ENCODE measurements around the gene PHF14.
"Not testable (repeated sequence)": the region's sequence is repeated elsewhere in the genome, so short reads cannot be mapped to it uniquely, and the experiment has no call there.

The PHF14 gene

DNA sequence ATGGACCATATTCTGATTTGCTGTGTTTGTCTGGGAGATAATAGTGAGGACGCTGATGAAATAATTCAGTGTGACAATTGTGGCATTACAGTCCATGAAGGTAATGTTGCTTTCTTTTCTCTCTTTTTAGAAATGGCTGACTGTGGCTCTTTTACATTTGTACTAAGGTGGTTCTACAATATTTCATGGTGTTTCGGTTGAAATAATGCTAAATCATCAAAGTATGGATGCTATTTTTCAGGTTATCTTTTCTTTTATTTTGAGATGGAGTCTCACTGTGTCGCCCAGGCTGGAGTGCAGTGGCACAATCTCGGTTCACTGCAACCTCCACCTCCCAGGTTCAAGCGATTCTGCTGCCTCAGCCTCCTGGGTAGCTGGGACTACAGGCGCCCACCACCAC lies 17.1 kb downstream of the PHF14 start:
- DNase-seq = not testable (repeated sequence)

DNA sequence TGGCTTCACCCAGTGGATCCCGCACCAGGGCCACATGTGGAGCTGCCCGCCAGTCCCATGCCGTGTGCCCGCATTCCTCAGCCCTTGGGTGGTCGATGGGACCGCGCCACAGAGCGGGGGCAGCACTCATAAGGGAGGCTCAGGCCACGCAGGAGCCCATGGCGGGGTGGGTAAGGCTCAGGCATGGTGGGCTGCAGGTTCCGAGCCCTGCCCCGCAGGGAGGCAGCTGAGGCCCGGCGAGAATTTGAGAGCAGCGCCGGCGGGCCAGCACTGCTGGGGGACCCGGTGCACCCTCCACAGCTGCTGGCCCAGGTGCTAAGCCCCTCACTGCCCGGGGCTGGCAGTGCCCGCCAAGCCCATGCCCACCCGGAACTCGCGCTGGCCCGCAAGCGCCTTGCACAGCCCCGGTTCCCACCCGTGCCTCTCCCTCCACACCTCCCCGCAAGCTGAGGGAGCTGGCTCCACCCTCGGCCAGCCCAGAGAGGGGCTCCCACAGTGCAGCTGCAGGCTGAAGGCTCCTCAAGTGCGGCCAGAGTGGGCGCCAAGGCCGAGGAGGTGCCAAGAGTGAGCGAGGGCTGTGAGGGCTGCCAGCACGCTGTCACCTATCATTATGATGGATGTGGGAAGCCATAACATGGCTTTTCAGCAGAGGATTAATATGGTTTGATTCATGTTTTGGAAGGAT lies 22.0 kb downstream of the PHF14 start:
- DNase-seq = not testable (repeated sequence)

GRCh38 chr7:10998996-10999757 lies 25.5 kb downstream of the PHF14 start:
- no peak for DNase-seq

DNA sequence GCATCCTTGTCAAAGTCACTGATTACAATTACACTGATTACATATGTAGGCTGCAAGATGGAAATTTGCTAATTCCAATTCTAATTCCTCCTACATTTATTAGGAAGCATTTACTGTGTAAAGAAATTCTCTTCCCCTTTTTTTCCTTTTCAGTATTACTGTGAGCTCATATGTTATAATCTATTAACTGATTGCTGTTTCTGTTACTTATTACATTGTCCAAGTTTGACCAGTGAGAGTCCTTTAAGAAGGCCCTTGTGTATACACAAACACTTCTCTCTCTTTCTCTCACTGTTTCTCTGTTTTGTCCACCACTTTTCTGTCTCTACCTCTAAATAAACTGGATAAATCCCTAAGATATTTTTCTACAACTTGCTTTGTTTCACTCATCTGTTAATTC lies 31.5 kb downstream of the PHF14 start:
- no peak for DNase-seq

- DNase-seq = no peak
Observed at GRCh38 chr7:11006291-11006690, 32.6 kb downstream of the PHF14 start.

DNA sequence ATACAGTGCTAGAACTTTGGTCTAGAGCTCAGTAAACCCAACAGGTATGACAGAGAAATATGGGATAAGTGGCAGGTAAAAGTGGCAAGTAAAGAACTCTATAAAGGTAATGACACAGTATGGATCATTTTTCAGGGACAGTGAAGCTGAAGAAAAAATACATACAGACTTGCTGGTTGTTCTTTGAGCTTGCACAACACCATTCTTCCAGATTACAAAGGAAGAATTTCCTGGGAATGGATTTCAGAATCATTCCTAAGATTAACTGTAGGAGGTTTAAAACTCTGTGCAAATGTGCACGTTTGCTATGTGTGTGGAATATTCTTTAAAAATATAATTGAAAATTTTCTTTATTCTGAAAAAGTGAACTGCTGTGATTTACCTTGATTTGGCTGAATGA lies 36.0 kb downstream of the PHF14 start:
- DNase-seq = no peak

DNA sequence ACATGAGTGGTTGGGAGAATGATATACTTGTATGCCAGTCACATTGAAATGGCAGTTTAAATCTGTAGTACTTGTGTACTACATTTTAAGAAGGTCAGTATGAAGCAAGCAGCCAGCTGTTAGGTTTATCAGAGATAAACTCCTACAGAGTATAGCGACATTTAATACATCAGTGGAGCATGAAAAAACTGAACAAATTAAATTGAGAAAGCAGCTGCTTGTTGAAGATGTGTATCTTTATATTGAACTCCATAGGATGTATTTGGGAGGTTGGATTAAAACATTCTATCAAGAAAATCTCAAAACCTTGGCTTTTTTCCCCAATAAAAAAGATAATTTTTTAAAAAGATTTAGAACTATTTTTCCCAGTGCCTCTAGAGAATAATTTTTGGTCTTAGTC lies 47.8 kb downstream of the PHF14 start:
- no peak for DNase-seq

GRCh38 chr7:11026452-11027359 lies 53.0 kb downstream of the PHF14 start:
- no peak for DNase-seq

- no peak for DNase-seq
Observed at GRCh38 chr7:11035661-11036060, 62.0 kb downstream of the PHF14 start.

DNA sequence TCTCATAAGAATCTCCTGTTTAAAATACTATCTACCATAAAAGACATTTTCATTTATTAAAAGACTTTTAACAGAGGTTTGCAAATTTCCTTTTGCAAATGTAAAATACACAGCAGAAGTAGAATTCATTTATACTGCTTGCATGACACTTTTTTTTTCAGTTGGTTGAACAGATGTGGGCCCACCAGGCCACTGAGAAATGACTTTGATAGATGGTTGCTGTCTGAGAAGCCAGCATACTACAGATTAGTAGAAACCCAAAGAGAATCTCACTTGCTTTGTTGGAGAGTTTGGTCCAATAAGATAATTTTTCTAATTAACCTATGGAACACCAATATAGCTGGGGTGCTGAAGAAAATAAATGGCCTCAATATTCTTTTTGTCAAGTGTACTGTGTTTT lies 66.3 kb downstream of the PHF14 start:
- no peak for DNase-seq

- no peak for DNase-seq
Observed at GRCh38 chr7:11054033-11054432, 80.4 kb downstream of the PHF14 start.

DNA sequence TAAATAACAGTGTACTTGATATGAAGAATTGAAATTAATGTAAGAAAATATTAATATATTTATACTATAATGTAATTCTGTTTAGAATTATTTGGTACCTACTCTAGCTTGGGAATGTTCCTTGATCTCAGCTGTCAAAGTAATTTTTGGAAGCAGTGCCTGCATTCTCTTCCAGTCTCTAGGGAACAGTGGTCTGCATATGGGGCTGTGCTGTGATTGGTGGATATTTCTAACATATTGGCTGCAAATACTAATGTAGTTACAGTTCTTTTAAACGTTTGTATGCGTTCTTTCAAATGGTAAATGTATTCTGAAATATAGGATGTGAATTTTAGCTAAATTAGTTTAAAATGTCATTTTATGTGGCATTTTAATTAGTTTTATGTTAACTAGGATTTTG lies 87.2 kb downstream of the PHF14 start:
- no peak for DNase-seq

GRCh38 chr7:11062110-11062509 lies 88.4 kb downstream of the PHF14 start:
- no peak for DNase-seq

DNA sequence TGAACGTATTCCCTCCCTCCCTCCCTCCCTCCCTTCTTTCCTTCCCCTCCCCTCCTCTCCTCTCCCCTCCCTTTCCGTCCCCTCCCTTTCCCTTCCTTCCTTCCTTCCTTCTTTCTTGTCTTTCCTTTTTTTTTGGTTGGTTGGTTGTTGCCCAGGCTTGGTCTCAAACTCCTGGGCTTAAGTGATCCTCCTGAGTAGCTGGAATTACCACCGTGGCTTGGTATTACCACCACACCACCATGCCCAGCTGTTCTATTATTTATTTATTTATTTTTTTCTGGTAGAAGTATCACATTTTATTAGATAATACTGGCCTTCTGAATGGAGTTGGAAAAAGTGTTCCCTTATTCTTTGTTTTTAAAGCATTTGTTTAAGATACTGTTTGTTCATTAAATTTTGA lies 95.9 kb downstream of the PHF14 start:
- DNase-seq = no peak

DNA sequence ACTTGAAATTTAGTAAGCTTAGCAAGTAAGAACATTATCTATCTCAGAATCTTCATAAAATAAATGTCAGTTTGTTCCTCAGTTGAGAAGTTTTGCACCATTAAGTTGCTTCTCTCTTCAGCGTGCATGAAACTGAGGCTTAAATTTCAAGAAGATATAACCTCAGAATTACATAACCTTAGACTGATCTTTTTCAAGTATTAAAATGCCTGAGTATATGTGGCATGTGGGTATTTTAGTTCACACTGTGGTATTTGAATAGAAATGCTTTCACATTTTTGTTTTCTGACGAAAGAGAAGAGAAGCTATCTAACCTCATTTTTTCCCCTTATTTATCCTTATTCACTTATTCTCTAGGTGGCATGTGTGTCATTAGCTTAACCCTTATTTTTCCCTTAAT lies 104.1 kb downstream of the PHF14 start:
- DNase-seq = no peak

- no peak for DNase-seq
Observed at GRCh38 chr7:11078247-11078834, 104.7 kb downstream of the PHF14 start.

DNA sequence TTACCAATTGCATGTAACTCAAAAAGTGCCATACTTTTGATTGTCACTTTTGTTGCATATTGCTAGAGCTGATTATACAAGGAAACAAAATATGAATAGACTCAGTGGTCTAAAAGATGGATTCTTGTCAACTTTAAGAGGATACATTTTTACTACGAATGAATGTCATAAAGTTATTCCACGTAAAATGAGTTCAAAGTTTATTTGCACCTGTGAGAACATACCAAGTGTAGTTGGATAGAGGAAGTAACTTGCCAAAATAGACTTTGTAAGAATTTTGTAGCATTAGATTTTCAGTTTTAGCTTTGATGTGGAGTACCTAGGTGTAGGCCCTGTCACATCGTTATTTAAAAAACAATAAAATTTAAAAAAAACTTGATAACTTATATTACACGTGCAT lies 106.2 kb downstream of the PHF14 start:
- no peak for DNase-seq

DNA sequence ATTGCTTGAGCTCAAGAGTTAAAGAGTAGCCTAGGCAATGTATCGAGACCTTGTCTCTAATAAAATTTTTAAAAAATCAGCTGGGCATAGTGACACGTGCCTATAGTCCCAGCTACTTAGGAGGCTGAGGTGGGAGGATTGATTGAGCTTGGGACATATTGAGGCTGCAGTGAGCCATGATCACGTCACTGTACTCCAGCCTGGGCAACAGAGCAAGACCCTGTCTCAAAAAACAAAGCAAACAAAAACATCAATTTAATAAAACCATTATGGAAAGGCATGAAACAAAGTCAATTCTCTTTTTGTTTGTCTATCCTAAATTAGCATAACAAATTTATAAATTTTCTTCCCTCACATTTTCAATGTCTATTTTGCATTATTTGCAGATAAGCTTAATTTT lies 108.4 kb downstream of the PHF14 start:
- DNase-seq = no peak

DNA sequence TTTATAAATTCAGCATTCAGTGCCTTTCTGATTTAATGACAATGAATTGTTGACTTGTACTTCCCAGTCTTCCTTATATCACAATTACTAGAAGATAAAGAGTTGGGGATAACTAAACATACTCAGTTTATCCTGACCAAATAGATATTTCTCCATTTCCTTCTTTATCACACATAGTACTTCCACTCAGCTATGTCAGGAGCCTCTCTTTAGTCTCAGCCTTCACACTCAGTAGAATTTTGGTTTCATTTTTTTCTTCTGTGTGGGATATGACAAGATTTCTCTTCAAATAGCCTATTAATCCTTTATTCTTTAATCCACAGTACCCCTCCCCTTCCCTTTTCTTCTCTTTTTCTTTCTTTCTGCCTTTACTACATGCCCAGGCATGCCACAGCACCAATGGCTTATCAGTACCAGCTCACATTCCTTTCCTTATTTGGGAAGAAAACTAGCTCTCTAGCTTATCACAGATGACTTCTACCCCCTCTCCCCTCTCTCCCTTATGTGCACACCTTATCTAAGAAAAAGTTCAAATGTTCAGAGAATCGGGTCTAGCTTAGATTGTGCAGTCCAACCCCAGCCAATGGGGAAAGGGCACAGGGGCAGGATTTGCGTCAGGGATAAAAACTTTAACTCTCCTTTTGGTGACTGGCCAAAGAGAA lies 109.0 kb downstream of the PHF14 start:
- DNase-seq = no peak

- DNase-seq = no peak
Observed at GRCh38 chr7:11083214-11083568, 109.5 kb downstream of the PHF14 start.

DNA sequence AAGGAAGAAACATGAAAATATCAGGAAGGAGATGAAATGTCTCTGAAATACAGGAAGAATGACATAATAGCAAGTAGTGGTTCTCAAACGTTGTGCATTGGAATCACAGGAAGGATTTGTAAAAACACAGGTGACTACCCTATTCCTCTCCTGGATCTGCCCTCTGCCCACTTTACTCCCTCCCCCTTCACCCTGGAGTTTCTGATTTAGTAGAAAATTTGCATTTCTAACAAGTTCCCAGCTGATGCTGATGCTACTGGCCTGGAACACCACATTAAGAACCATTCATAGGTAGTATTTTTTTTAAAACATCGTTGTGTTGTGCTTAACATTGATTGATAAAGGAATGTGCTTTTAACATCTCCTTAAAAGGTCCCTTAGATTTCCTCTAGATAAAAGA lies 130.9 kb downstream of the PHF14 start:
- DNase-seq = no peak

GRCh38 chr7:11109659-11110058 lies 136.0 kb downstream of the PHF14 start:
- no peak for DNase-seq

All from NCI-H774 (cell line).